HepG2 (cell line): Measurements from ENCODE around the gene A2ML1.

Experiments used
- CEBPG ChIP-seq: IDR thresholded peaks from 2 replicates; pipeline ENCODE4 v1.6.1; 2016
- EZH2 ChIP-seq: conservative IDR thresholded peaks from 2 replicates; pipeline ENCODE4 v1.6.1; 2012; ENCODE audit warnings: mild to moderate bottlenecking, low read depth, low read length, moderate library complexity
- FOXP1 ChIP-seq, 2 experiments: fragments of 450-650 bp in 1 of 2; IDR thresholded peaks; 2 replicates each; pipeline ENCODE4 v1.6.1; 2017 to 2018; ENCODE audit warnings: antibody characterized with exemption in 1 of 2
- HDAC2 ChIP-seq: sonication (generic); formaldehyde crosslinking; IDR thresholded peaks from 2 replicates; pipeline ENCODE4 v1.4.0; 2020; ENCODE audit warnings: missing genetic modification reagents
- MTA1 ChIP-seq: sonication (generic); formaldehyde crosslinking; IDR thresholded peaks from 2 replicates; pipeline ENCODE4 v1.4.0; 2020; ENCODE audit warnings: missing genetic modification reagents, mild to moderate bottlenecking, borderline replicate concordance
- SMC3 ChIP-seq: IDR thresholded peaks from 2 replicates; pipeline ENCODE4 v1.6.1; 2011; ENCODE audit warnings: low read length, improper control_type of control experiment
- YY1 ChIP-seq: IDR thresholded peaks from 2 replicates; pipeline ENCODE4 v1.6.1; 2011; ENCODE audit warnings: low read length, low read depth, moderate library complexity, mild to moderate bottlenecking; ENCODE audit not compliant: insufficient read depth, insufficient replicate concordance
- ZFP36 ChIP-seq: fragments of 150-350 bp; IDR thresholded peaks from 2 replicates; pipeline ENCODE4 v1.6.1; 2018; ENCODE audit warnings: borderline replicate concordance, low read length, low read depth; ENCODE audit not compliant: partially characterized antibody
- ZIK1 ChIP-seq: sonication (generic); formaldehyde crosslinking; IDR thresholded peaks from 2 replicates; pipeline ENCODE4 v1.5.0; 2020; ENCODE audit warnings: mild to moderate bottlenecking, low read depth, missing genetic modification reagents, borderline replicate concordance
- ZNF615 ChIP-seq: sonication (generic); formaldehyde crosslinking; IDR thresholded peaks from 2 replicates; pipeline ENCODE4 v1.5.0; 2020; ENCODE audit warnings: mild to moderate bottlenecking, missing genetic modification reagents, borderline replicate concordance
- ZNF703 ChIP-seq: sonication (generic); formaldehyde crosslinking; IDR thresholded peaks from 2 replicates; pipeline ENCODE4 v1.5.1; 2020; ENCODE audit warnings: missing genetic modification reagents, mild to moderate bottlenecking, moderate library complexity, borderline replicate concordance
- TF ChIP-seq, protein P1 (sequence below), 2 experiments: sonication (generic) in 1 of 2; formaldehyde crosslinking in 1 of 2; IDR thresholded peaks; 2 replicates each; pipeline versions ENCODE4 v1.5.1 to v1.6.1; 2011 to 2020; ENCODE audit warnings: borderline replicate concordance in 1 of 2, low read depth in 1 of 2, low read length in 1 of 2, mild to moderate bottlenecking in 1 of 2, missing genetic modification reagents in 1 of 2, moderate library complexity in 1 of 2
- TF ChIP-seq, protein P2 (sequence below): sonication (generic); formaldehyde crosslinking; conservative IDR thresholded peaks from 2 replicates; pipeline ENCODE4 v1.4.0; 2020; ENCODE audit warnings: missing genetic modification reagents
- TF ChIP-seq, protein P3 (sequence below): sonication (generic); formaldehyde crosslinking; IDR thresholded peaks from 2 replicates; pipeline ENCODE4 v1.4.0; 2020; ENCODE audit warnings: missing genetic modification reagents, mild to moderate bottlenecking, borderline replicate concordance

DNA sequence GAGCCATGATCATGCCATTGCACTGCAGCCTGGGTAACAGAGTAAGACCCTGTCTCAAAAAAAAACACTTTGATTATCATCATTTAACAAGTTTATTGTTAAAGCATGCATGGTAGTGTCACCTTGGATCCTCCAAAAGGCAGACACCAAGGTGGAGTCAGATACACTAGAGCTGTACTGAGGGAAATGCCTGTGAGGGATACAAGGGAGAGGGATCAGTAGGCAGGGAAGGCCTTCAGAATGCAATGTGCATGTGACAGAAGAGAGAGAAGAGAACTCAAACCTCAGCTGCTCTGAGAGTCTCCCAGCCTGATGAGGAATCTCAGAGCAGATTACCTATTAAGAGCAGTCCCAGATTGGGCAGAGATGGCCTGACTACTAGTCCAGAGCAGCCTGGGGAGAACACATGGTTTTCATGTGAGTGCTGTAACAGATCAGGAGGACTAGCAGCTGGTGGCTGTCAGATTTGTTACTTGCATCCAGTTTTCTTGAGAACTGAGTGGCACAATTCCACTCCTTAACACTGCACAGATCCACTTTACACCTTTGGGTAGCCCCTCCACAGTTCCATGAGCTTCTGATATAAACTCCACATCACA lies 38.0 kb upstream of the A2ML1 start:
- TF ChIP-seq ZNF703 (CRISPR knock-in tag) = no peak
- no peak for TF ChIP-seq ZIK1
- no peak for TF ChIP-seq ZNF615 (CRISPR knock-in tag)
- no peak for TF ChIP-seq CEBPG
- TF ChIP-seq HDAC2 = no peak
- TF ChIP-seq EZH2 = no peak
- TF ChIP-seq YY1 = no peak
- TF ChIP-seq SMC3 = no peak
- TF ChIP-seq FOXP1 (IDR thresholded peaks at IDR 0.05) = no peak
- TF ChIP-seq FOXP1 (CRISPR knock-in tag; IDR thresholded peaks at IDR 0.05) = no peak
- TF ChIP-seq, protein P1, sequence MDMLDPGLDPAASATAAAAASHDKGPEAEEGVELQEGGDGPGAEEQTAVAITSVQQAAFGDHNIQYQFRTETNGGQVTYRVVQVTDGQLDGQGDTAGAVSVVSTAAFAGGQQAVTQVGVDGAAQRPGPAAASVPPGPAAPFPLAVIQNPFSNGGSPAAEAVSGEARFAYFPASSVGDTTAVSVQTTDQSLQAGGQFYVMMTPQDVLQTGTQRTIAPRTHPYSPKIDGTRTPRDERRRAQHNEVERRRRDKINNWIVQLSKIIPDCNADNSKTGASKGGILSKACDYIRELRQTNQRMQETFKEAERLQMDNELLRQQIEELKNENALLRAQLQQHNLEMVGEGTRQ (IDR thresholded peaks at IDR 0.05; ENCODE audit: low read depth, low read length) = no peak
- TF ChIP-seq, protein P1 (CRISPR knock-in tag; IDR thresholded peaks at IDR 0.05; ENCODE audit: borderline replicate concordance) = no peak
- TF ChIP-seq ZFP36 = no peak
- TF ChIP-seq, protein P2, sequence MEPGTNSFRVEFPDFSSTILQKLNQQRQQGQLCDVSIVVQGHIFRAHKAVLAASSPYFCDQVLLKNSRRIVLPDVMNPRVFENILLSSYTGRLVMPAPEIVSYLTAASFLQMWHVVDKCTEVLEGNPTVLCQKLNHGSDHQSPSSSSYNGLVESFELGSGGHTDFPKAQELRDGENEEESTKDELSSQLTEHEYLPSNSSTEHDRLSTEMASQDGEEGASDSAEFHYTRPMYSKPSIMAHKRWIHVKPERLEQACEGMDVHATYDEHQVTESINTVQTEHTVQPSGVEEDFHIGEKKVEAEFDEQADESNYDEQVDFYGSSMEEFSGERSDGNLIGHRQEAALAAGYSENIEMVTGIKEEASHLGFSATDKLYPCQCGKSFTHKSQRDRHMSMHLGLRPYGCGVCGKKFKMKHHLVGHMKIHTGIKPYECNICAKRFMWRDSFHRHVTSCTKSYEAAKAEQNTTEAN = no peak
- no peak for TF ChIP-seq MTA1
- TF ChIP-seq, protein P3, sequence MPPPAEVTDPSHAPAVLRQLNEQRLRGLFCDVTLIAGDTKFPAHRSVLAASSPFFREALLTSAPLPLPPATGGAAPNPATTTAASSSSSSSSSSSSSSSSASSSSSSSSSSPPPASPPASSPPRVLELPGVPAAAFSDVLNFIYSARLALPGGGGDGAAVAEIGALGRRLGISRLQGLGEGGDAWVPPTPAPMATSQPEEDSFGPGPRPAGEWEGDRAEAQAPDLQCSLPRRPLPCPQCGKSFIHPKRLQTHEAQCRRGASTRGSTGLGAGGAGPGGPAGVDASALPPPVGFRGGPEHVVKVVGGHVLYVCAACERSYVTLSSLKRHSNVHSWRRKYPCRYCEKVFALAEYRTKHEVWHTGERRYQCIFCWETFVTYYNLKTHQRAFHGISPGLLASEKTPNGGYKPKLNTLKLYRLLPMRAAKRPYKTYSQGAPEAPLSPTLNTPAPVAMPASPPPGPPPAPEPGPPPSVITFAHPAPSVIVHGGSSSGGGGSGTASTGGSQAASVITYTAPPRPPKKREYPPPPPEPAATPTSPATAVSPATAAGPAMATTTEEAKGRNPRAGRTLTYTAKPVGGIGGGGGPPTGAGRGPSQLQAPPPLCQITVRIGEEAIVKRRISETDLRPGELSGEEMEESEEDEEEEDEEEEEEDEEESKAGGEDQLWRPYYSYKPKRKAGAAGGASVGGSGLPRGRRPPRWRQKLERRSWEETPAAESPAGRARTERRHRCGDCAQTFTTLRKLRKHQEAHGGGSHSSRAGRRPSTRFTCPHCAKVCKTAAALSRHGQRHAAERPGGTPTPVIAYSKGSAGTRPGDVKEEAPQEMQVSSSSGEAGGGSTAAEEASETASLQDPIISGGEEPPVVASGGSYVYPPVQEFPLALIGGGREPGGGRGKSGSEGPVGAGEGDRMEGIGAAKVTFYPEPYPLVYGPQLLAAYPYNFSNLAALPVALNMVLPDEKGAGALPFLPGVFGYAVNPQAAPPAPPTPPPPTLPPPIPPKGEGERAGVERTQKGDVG (CRISPR knock-in tag) = no peak
